Neural cell (in vitro differentiated cells): ENCODE measurements around the gene AQP12A. TPM values are rescaled to one million over a fixed set of nuclear protein-coding genes. Genes with fewer than 3 reads are reported as not detected.

ENCODE experiments used
- H2AFZ ChIP-seq: fragments of 200-600, 300-800 bp; sonication (generic), shearing (Covaris generic); 2 replicates; pipeline ENCODE4 v1.6.0; 2014; ENCODE audit warnings: low read depth, mild to moderate bottlenecking, antibody characterized with exemption, low read length, moderate library complexity
- H3F3A ChIP-seq: fragments of 200-600 bp; shearing (Covaris generic); 2 replicates; pipeline ENCODE4 v1.6.1; 2016; ENCODE audit warnings: mild to moderate bottlenecking, moderate library complexity, mixed read lengths, antibody characterized with exemption, low read length; ENCODE audit not compliant: insufficient read depth, poor library complexity, severe bottlenecking
- H3K27ac ChIP-seq: fragments of 200-600, 300-800 bp; sonication (generic), shearing (Covaris generic); 2 replicates; pipeline ENCODE4 v1.5.1; 2014; ENCODE audit warnings: mild to moderate bottlenecking, low read length, moderate library complexity
- H3K27me3 ChIP-seq: fragments of 300-800, 200-600 bp; sonication (generic), shearing (Covaris generic); 2 replicates; pipeline ENCODE4 v1.6.0; 2014; ENCODE audit warnings: mild to moderate bottlenecking, low read depth, low read length, moderate library complexity; ENCODE audit not compliant: insufficient read depth
- H3K36me3 ChIP-seq: fragments of 300-800, 200-600 bp; sonication (generic), shearing (Covaris generic); 2 replicates; pipeline ENCODE4 v1.5.1; 2014; ENCODE audit warnings: mild to moderate bottlenecking, antibody characterized with exemption, low read length, moderate library complexity; ENCODE audit not compliant: insufficient read depth
- H3K4me2 ChIP-seq: fragments of 300-800, 200-600 bp; sonication (generic), shearing (Covaris generic); 2 replicates; pipeline ENCODE4 v1.6.0; 2014; ENCODE audit warnings: mild to moderate bottlenecking, low read length
- H3K4me3 ChIP-seq: fragments of 300-800, 200-600 bp; sonication (generic), shearing (Covaris generic); 2 replicates; pipeline ENCODE4 v1.5.1; 2014; ENCODE audit warnings: mild to moderate bottlenecking, low read length, moderate library complexity
- H3K79me2 ChIP-seq: fragments of 200-600 bp; shearing (Covaris generic); replicated peaks from 2 replicates; pipeline ENCODE4 v1.6.0; 2014; ENCODE audit warnings: mild to moderate bottlenecking, low read length, moderate library complexity; ENCODE audit not compliant: insufficient read depth
- H3K9ac ChIP-seq: fragments of 300-800, 200-600 bp; sonication (generic), shearing (Covaris generic); 2 replicates; pipeline ENCODE4 v1.6.1; 2016; ENCODE audit warnings: mild to moderate bottlenecking, low read length, mixed read lengths
- H3K9me2 ChIP-seq: fragments of 200-600 bp; shearing (Covaris generic); 2 replicates; pipeline ENCODE4 v1.6.1; 2016; ENCODE audit warnings: mild to moderate bottlenecking, low read length, mixed read lengths; ENCODE audit not compliant: insufficient read depth
- H3K9me3 ChIP-seq: fragments of 200-600, 300-800 bp; sonication (generic), shearing (Covaris generic); 2 replicates; pipeline ENCODE4 v1.6.1; 2016; ENCODE audit warnings: mild to moderate bottlenecking, mixed run types, low read length, moderate library complexity, mixed read lengths
- H4K20me1 ChIP-seq: fragments of 200-600 bp; shearing (Covaris generic); 2 replicates; pipeline ENCODE4 v1.6.1; 2016; ENCODE audit warnings: mild to moderate bottlenecking, mixed run types; ENCODE audit not compliant: insufficient read depth
- EP300 ChIP-seq: fragments of 450-650 bp; conservative IDR thresholded peaks from 2 replicates; pipeline ENCODE4 v1.6.1; 2014; ENCODE audit warnings: antibody characterized with exemption, mild to moderate bottlenecking, moderate library complexity; ENCODE audit not compliant: poor library complexity, severe bottlenecking
- EZH2 ChIP-seq: fragments of 200-600, 300-800 bp; shearing (Covaris generic), sonication (generic); IDR thresholded peaks from 2 replicates; pipeline ENCODE4 v1.6.1; 2014; ENCODE audit warnings: antibody characterized with exemption, low read length, borderline replicate concordance, mild to moderate bottlenecking; ENCODE audit not compliant: insufficient read depth, poor library complexity, severe bottlenecking
- MXI1 ChIP-seq: fragments of 450-650 bp; conservative IDR thresholded peaks from 2 replicates; pipeline ENCODE4 v1.6.1; 2014; ENCODE audit warnings: antibody characterized with exemption, mild to moderate bottlenecking; ENCODE audit not compliant: poor library complexity, severe bottlenecking
- POLR2AphosphoS5 ChIP-seq: IDR thresholded peaks from 2 replicates; pipeline ENCODE4 v1.6.1; 2012
- RAD21 ChIP-seq: fragments of 450-650 bp; conservative IDR thresholded peaks from 2 replicates; pipeline ENCODE4 v1.6.1; 2014; ENCODE audit warnings: antibody characterized with exemption, mild to moderate bottlenecking, moderate library complexity
- SMC3 ChIP-seq: fragments of 450-650 bp; conservative IDR thresholded peaks from 2 replicates; pipeline ENCODE4 v1.6.1; 2014; ENCODE audit warnings: antibody characterized with exemption, mild to moderate bottlenecking, moderate library complexity; ENCODE audit not compliant: poor library complexity
- TAF1 ChIP-seq: IDR thresholded peaks from 2 replicates; pipeline ENCODE4 v1.6.1; 2012; ENCODE audit warnings: low read depth
- polyA plus RNA-seq: library from polyadenylated mRNA; depleted of rRNA; stranded (reverse); fragments of >200 nt; gene quantifications from 2 replicates; pipeline ENCODE4 v1.2.3, GENCODE V29; 2014
- TF ChIP-seq, protein P1 (sequence below): IDR thresholded peaks from 2 replicates; pipeline ENCODE4 v1.6.1; 2012; ENCODE audit warnings: borderline replicate concordance
- TF ChIP-seq, protein P2 (sequence below): fragments of 450-650 bp; IDR thresholded peaks from 2 replicates; pipeline ENCODE4 v1.5.1; 2014; ENCODE audit warnings: antibody characterized with exemption, mild to moderate bottlenecking, moderate library complexity; ENCODE audit not compliant: poor library complexity, severe bottlenecking

AQP12A gene
- polyA plus RNA-seq, 1 donor from 2014 or later: not detected

DNA sequence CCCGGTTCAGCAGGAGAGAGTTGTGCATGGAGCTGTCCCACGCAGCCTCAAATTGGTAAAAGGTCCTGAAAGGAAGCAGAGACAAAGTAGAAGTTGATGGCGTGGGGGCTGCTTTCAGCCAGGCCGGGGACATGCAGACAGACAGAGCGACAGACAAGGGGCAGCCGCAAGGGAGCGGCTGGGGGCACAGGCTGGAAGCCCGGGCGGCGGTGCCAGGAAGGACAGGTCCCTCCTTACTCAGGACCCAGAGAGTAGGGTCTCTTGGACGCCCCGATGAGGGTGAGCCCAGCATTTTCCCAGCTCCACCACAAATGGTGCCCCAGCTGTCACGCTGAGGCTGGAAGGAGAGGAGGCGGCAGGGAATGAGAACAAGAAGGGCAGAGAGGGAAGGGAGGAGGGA, 35.2 kb downstream of the AQP12A start:
- TF ChIP-seq POLR2AphosphoS5 (no peak), MXI1 (no peak), RAD21 (no peak), EP300 (no peak), SMC3 (no peak), TAF1 (no peak), EZH2 (no peak)
- TF ChIP-seq, protein P1, sequence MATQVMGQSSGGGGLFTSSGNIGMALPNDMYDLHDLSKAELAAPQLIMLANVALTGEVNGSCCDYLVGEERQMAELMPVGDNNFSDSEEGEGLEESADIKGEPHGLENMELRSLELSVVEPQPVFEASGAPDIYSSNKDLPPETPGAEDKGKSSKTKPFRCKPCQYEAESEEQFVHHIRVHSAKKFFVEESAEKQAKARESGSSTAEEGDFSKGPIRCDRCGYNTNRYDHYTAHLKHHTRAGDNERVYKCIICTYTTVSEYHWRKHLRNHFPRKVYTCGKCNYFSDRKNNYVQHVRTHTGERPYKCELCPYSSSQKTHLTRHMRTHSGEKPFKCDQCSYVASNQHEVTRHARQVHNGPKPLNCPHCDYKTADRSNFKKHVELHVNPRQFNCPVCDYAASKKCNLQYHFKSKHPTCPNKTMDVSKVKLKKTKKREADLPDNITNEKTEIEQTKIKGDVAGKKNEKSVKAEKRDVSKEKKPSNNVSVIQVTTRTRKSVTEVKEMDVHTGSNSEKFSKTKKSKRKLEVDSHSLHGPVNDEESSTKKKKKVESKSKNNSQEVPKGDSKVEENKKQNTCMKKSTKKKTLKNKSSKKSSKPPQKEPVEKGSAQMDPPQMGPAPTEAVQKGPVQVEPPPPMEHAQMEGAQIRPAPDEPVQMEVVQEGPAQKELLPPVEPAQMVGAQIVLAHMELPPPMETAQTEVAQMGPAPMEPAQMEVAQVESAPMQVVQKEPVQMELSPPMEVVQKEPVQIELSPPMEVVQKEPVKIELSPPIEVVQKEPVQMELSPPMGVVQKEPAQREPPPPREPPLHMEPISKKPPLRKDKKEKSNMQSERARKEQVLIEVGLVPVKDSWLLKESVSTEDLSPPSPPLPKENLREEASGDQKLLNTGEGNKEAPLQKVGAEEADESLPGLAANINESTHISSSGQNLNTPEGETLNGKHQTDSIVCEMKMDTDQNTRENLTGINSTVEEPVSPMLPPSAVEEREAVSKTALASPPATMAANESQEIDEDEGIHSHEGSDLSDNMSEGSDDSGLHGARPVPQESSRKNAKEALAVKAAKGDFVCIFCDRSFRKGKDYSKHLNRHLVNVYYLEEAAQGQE: no peak
- TF ChIP-seq, protein P2, sequence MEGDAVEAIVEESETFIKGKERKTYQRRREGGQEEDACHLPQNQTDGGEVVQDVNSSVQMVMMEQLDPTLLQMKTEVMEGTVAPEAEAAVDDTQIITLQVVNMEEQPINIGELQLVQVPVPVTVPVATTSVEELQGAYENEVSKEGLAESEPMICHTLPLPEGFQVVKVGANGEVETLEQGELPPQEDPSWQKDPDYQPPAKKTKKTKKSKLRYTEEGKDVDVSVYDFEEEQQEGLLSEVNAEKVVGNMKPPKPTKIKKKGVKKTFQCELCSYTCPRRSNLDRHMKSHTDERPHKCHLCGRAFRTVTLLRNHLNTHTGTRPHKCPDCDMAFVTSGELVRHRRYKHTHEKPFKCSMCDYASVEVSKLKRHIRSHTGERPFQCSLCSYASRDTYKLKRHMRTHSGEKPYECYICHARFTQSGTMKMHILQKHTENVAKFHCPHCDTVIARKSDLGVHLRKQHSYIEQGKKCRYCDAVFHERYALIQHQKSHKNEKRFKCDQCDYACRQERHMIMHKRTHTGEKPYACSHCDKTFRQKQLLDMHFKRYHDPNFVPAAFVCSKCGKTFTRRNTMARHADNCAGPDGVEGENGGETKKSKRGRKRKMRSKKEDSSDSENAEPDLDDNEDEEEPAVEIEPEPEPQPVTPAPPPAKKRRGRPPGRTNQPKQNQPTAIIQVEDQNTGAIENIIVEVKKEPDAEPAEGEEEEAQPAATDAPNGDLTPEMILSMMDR: no peak
- Histone ChIP-seq H3K36me3 (no peaks in the 10 kb centered on the region), H3K9me2 (no peaks in the 10 kb centered on the region), H3K4me2 (no peak overlapping the region), H3K4me3 (no peak overlapping the region), H3K27me3 (no peaks in the 10 kb centered on the region), H2AFZ (no peak overlapping the region), H3K27ac (no peak overlapping the region), H3F3A (no peaks in the 10 kb centered on the region), H3K79me2 (no peaks in the 10 kb centered on the region), H3K9ac (no peak overlapping the region), H3K9me3 (no peaks in the 10 kb centered on the region), H4K20me1 (no peaks in the 10 kb centered on the region)

- TF ChIP-seq EZH2 (no peak), MXI1 (no peak), RAD21 (no peak), TAF1 (no peak), SMC3 (no peak), POLR2AphosphoS5 (no peak), EP300 (no peak)
- TF ChIP-seq, protein P2: no peak
- TF ChIP-seq, protein P1: no peak
- no peaks in the 10 kb centered on the region for H3K27me3 ChIP-seq
- no peak overlapping the region for H3K27ac ChIP-seq
- no peak overlapping the region for H2AFZ ChIP-seq
- no peaks in the 10 kb centered on the region for H3F3A ChIP-seq
- no peaks in the 10 kb centered on the region for H3K36me3 ChIP-seq
- no peak overlapping the region for H3K9ac ChIP-seq
- no peaks in the 10 kb centered on the region for H3K9me3 ChIP-seq
- H3K4me3 ChIP-seq: no peak overlapping the region
- no peak overlapping the region for H3K4me2 ChIP-seq
- no peaks in the 10 kb centered on the region for H4K20me1 ChIP-seq
- H3K9me2 ChIP-seq: no peaks in the 10 kb centered on the region
- no peaks in the 10 kb centered on the region for H3K79me2 ChIP-seq
These were observed 35.8 kb downstream of the AQP12A start for GRCh38 chr2:240727439-240727838.
